Neutrophil (primary cell): ENCODE measurements around the gene GJA4.

ENCODE experiments used
- H3K27ac ChIP-seq: fragments of 200-600 bp; sonication (generic); 2 replicates; pipeline ENCODE4 v1.5.1; 2016; ENCODE audit warnings: mild to moderate bottlenecking, moderate library complexity
- H3K27me3 ChIP-seq: fragments of 200-600 bp; sonication (generic); 2 replicates; pipeline ENCODE4 v1.6.0; 2016; ENCODE audit warnings: mild to moderate bottlenecking
- H3K36me3 ChIP-seq: fragments of 200-600 bp; sonication (generic); 2 replicates; pipeline ENCODE4 v1.5.1; 2017
- H3K4me1 ChIP-seq, 2 experiments: fragments of 200-600 bp in 1 of 2; sonication (generic) in 1 of 2; 1 replicate in 1 of 2; 2 replicates in 1 of 2; pipeline versions ENCODE4 v1.5.1 to v1.6.1; 2013 to 2016; ENCODE audit warnings: low read depth in 1 of 2, low read length in 1 of 2, mild to moderate bottlenecking in 1 of 2, moderate library complexity in 1 of 2; ENCODE audit not compliant: control insufficient read depth in 1 of 2, insufficient read depth in 1 of 2
- H3K4me3 ChIP-seq, 2 experiments: fragments of 200-600 bp in 1 of 2; sonication (generic) in 1 of 2; 1 replicate in 1 of 2; 2 replicates in 1 of 2; pipeline ENCODE4 v1.5.1; 2013 to 2016; ENCODE audit warnings: low read depth in 1 of 2, low read length in 1 of 2, mild to moderate bottlenecking in 1 of 2, moderate library complexity in 1 of 2
- H3K9me3 ChIP-seq: fragments of 200-600 bp; sonication (generic); 2 replicates; pipeline ENCODE4 v1.5.1; 2016
- TF ChIP-seq, protein P1 (sequence below): fragments of 200-600 bp; sonication (generic); IDR thresholded peaks from 2 replicates; pipeline ENCODE4 v1.5.1; 2016; ENCODE audit warnings: antibody characterized with exemption

The GJA4 gene

DNA sequence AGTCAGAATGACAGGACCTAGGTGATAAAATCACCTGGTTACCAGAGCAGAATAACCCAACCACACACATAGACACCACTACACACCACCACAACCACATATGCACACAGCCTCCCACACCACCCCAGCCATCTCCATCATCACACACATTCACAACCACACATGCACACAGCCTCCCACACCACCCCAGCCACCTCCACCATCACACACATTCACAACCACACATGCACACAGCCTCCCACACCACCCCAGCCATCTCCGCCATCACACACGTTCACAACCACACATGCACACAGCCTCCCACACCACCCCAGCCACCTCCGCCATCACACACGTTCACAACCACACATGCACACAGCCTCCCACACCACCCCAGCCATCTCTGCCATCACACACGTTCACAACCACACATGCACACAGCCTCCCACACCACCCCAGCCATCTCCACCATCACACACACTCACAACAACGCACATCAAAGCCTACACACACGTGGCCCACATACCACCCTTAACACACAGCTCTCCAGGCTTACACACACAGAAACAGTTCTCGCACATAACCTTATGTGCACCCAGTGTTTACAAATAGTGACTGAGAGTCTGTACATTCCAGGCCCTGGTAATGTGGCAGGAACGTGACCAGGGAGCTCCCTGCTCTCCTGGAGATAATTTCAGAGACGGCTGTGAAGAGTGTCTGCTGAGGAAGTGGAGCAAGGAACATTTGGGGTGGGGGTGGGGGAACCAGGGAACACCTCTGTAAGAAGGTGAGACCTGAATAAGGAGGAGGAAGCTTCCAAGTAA is 15.1 kb upstream of the GJA4 start:
- H3K27me3 ChIP-seq: peaks cover 64% of the 10 kb centered on the region
- no peak overlapping the region for H3K4me3 ChIP-seq
- H3K36me3 ChIP-seq: no peaks in the 10 kb centered on the region
- no peaks in the 10 kb centered on the region for H3K9me3 ChIP-seq
- no peaks in the 10 kb centered on the region for H3K4me1 ChIP-seq
- TF ChIP-seq, protein P1, sequence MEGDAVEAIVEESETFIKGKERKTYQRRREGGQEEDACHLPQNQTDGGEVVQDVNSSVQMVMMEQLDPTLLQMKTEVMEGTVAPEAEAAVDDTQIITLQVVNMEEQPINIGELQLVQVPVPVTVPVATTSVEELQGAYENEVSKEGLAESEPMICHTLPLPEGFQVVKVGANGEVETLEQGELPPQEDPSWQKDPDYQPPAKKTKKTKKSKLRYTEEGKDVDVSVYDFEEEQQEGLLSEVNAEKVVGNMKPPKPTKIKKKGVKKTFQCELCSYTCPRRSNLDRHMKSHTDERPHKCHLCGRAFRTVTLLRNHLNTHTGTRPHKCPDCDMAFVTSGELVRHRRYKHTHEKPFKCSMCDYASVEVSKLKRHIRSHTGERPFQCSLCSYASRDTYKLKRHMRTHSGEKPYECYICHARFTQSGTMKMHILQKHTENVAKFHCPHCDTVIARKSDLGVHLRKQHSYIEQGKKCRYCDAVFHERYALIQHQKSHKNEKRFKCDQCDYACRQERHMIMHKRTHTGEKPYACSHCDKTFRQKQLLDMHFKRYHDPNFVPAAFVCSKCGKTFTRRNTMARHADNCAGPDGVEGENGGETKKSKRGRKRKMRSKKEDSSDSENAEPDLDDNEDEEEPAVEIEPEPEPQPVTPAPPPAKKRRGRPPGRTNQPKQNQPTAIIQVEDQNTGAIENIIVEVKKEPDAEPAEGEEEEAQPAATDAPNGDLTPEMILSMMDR: no peak
- no peak overlapping the region for H3K27ac ChIP-seq

- Histone ChIP-seq H3K9me3 (no peaks in the 10 kb centered on the region), H3K4me3 (no peak overlapping the region), H3K27me3 (peaks cover 69% of the 10 kb centered on the region), H3K36me3 (no peaks in the 10 kb centered on the region), H3K27ac (no peak overlapping the region), H3K4me1 (no peaks in the 10 kb centered on the region)
- TF ChIP-seq, protein P1: no peak
Observed at GRCh38 chr1:34778381-34778780, 14.4 kb upstream of the GJA4 start.

DNA sequence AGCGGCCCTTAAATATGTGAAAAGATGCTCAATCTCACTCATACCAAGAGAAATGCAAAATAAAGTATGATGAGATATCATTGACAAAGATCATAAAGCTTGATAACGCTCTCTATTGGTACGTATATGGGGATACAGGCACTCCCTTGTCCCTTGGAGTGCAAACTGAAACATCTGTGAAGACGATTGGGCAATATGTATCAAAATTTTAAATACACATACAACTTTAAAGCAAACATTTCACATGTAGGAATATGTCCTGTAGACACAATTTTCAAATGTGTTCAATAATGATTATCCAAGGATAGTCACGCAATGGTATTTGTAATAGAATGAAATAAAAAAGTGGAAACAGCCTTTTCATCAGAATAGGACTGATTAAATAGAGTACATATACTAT is 13.8 kb upstream of the GJA4 start:
- Histone ChIP-seq H3K9me3 (no peaks in the 10 kb centered on the region), H3K36me3 (no peaks in the 10 kb centered on the region), H3K27ac (no peak overlapping the region), H3K27me3 (peaks cover 75% of the 10 kb centered on the region), H3K4me3 (no peak overlapping the region), H3K4me1 (no peaks in the 10 kb centered on the region)
- TF ChIP-seq, protein P1: no peak

- Histone ChIP-seq H3K9me3 (no peaks in the 10 kb centered on the region), H3K27ac (no peak overlapping the region), H3K4me3 (no peak overlapping the region), H3K27me3 (peaks cover 81% of the 10 kb centered on the region), H3K4me1 (no peaks in the 10 kb centered on the region), H3K36me3 (no peaks in the 10 kb centered on the region)
- TF ChIP-seq, protein P1: no peak
Observed at GRCh38 chr1:34779526-34779925, 13.3 kb upstream of the GJA4 start.

DNA sequence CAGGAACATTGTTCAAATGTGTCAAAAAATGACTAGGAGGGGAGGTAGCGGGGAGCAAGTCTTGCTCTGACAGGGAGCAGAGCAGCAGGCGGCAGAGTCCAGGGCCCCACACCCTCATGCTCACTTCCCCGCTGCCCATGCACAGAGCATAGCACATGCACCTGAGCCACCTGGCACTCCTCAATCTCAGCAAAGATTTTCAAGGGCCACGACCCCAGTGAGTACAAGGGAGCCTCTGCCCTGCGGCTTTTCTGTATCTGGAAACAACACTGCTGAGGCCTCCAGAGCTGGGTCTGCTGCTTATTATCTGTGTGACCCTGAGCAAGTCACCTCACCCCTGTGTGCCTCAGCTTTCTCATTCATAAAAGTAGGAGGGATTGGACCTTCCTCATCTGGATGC is 12.8 kb upstream of the GJA4 start:
- Histone ChIP-seq H3K4me1 (no peaks in the 10 kb centered on the region), H3K4me3 (no peak overlapping the region), H3K9me3 (no peaks in the 10 kb centered on the region), H3K27ac (no peak overlapping the region), H3K36me3 (no peaks in the 10 kb centered on the region), H3K27me3 (peaks cover 84% of the 10 kb centered on the region)
- TF ChIP-seq, protein P1: no peak
